Thoracic aorta (tissue), 2 donors: ENCODE measurements around the gene VEGFA. TPM values are rescaled to one million over a fixed set of nuclear protein-coding genes. Genes with fewer than 3 reads are reported as not detected.

Experiments used
- ATAC-seq: fragments of 150-250 bp; one replicate; pipeline ENCODE4 v1.8.0; 2017; ENCODE audit warnings: low read depth; ENCODE audit not compliant: insufficient number of reproducible peaks, low FRiP score
- DNase-seq: peaks from one replicate; pipeline ENCODE4 v3.0.0-alpha.2; 2020; ENCODE audit warnings: low spot score
- H3K27ac ChIP-seq, 2 donors: fragments of 200-600 bp; sonication (generic); 1 replicate in 1 of 2; 2 replicates in 1 of 2; pipeline ENCODE4 v1.5.1; 2016; ENCODE audit warnings: mild to moderate bottlenecking in 2 of 2, moderate library complexity in 2 of 2
- H3K27me3 ChIP-seq: fragments of 200-600 bp; sonication (generic); replicated peaks from 2 replicates; pipeline ENCODE4 v1.6.0; 2016; ENCODE audit warnings: mild to moderate bottlenecking; ENCODE audit not compliant: insufficient read depth
- H3K36me3 ChIP-seq: fragments of 200-600 bp; sonication (generic); one replicate; pipeline ENCODE4 v1.5.1; 2016
- H3K4me1 ChIP-seq, 2 donors: fragments of 200-600 bp; sonication (generic); 1 replicate in 1 of 2; 2 replicates in 1 of 2; pipeline versions ENCODE4 v1.5.1 to v1.6.0; 2016; ENCODE audit warnings: low read depth in 2 of 2, mild to moderate bottlenecking in 1 of 2; ENCODE audit not compliant: control insufficient read depth in 1 of 2
- H3K4me3 ChIP-seq: fragments of 200-600 bp; sonication (generic); 2 replicates; pipeline ENCODE4 v1.5.1; 2016; ENCODE audit warnings: mild to moderate bottlenecking
- H3K9me3 ChIP-seq: fragments of 200-600 bp; sonication (generic); 2 replicates; pipeline ENCODE4 v1.5.1; 2016
- total RNA-seq, 2 donors: library from RNA; depleted of rRNA; stranded (reverse); fragments of >200 nt; gene quantifications; one replicate each; pipeline versions ENCODE4 v1.1.0 to v1.2.3, GENCODE V29; 2016
- TF ChIP-seq, protein P1 (sequence below): fragments of 200-600 bp; sonication (generic); IDR thresholded peaks from one replicate; pipeline ENCODE4 v1.5.1; 2019; ENCODE audit warnings: antibody characterized with exemption

VEGFA gene
- total RNA-seq, 2 donors from 2014 or later, result 36.0 to 117 TPM

DNA sequence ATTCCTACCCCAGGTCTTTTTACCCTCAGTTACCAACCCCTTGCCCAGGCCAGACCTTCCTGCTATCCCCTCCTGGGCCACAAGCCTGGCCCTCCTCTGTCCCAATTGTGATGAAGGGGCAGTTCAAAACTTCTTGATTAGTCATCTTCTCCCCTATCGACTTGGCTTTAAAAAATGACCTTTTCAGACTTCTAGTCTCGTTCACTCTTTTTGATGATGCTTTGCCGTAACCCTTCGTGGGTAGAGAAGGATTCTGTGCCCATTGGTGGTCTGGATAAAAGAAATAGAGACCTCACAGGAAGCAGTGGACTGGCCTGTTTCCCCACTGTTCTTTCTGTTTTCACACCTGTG, 5.5 kb downstream of the VEGFA start:
- peaks cover 5 to 40% of the 10 kb centered on the region in 2 donors for H3K4me1 ChIP-seq
- no peaks in the 10 kb centered on the region for H3K9me3 ChIP-seq
- H3K27ac ChIP-seq, result peak overlapping the region in 1 of 2 donors; percentile 35
- H3K36me3 ChIP-seq, result peaks cover 12% of the 10 kb centered on the region
- no peak overlapping the region for H3K4me3 ChIP-seq
- TF ChIP-seq, protein P1, sequence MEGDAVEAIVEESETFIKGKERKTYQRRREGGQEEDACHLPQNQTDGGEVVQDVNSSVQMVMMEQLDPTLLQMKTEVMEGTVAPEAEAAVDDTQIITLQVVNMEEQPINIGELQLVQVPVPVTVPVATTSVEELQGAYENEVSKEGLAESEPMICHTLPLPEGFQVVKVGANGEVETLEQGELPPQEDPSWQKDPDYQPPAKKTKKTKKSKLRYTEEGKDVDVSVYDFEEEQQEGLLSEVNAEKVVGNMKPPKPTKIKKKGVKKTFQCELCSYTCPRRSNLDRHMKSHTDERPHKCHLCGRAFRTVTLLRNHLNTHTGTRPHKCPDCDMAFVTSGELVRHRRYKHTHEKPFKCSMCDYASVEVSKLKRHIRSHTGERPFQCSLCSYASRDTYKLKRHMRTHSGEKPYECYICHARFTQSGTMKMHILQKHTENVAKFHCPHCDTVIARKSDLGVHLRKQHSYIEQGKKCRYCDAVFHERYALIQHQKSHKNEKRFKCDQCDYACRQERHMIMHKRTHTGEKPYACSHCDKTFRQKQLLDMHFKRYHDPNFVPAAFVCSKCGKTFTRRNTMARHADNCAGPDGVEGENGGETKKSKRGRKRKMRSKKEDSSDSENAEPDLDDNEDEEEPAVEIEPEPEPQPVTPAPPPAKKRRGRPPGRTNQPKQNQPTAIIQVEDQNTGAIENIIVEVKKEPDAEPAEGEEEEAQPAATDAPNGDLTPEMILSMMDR, result no peak
- ATAC-seq, result no peak
- no peaks in the 10 kb centered on the region for H3K27me3 ChIP-seq
- DNase-seq, result no peak

- Histone ChIP-seq H3K4me3 (no peak overlapping the region), H3K27ac (no peak overlapping the region), H3K27me3 (no peaks in the 10 kb centered on the region), H3K36me3 (peaks cover 18% of the 10 kb centered on the region), H3K9me3 (no peaks in the 10 kb centered on the region), H3K4me1 (peaks cover 5 to 40% of the 10 kb centered on the region in 2 donors)
- ATAC-seq, result no peak
- DNase-seq, result no peak
- TF ChIP-seq, protein P1, result no peak
Measured at GRCh38 chr6:43776115-43776798, 6.2 kb downstream of the VEGFA start.

- Histone ChIP-seq H3K9me3 (no peaks in the 10 kb centered on the region), H3K4me3 (no peak overlapping the region), H3K27me3 (no peaks in the 10 kb centered on the region), H3K27ac (no peak overlapping the region), H3K4me1 (peaks cover 5 to 37% of the 10 kb centered on the region in 2 donors), H3K36me3 (peaks cover 25% of the 10 kb centered on the region)
- ATAC-seq (no peak), DNase-seq (no peak)
- TF ChIP-seq, protein P1, result no peak
Measured at GRCh38 chr6:43776799-43777776, 7.1 kb downstream of the VEGFA start.

- Histone ChIP-seq H3K27ac (no peak overlapping the region), H3K4me1 (peaks cover 5 to 25% of the 10 kb centered on the region in 2 donors), H3K4me3 (no peak overlapping the region), H3K9me3 (no peaks in the 10 kb centered on the region), H3K27me3 (no peaks in the 10 kb centered on the region), H3K36me3 (peaks cover 29% of the 10 kb centered on the region)
- ATAC-seq (no peak), DNase-seq (no peak)
- TF ChIP-seq, protein P1, result no peak
Measured at GRCh38 chr6:43778131-43778855, 8.3 kb downstream of the VEGFA start.
